Smooth muscle cell of the brain vasculature (primary cell): Measurements from ENCODE around the gene AFF3.
A peak's percentile ranks its signal among the peaks of the same experiment; 100 is the strongest.
"Not testable (repeated sequence)": the region's sequence is repeated elsewhere in the genome, so short reads cannot be mapped to it uniquely, and the experiment has no call there.

Experiments
- DNase-seq: peaks from one replicate; pipeline ENCODE4 v3.0.0-alpha.2; 2012; ENCODE audit warnings: low read depth, low spot score

AFF3 gene

GRCh38 chr2:99666256-99666655 is 476.1 kb downstream of the AFF3 start:
- DNase-seq: no peak

DNA sequence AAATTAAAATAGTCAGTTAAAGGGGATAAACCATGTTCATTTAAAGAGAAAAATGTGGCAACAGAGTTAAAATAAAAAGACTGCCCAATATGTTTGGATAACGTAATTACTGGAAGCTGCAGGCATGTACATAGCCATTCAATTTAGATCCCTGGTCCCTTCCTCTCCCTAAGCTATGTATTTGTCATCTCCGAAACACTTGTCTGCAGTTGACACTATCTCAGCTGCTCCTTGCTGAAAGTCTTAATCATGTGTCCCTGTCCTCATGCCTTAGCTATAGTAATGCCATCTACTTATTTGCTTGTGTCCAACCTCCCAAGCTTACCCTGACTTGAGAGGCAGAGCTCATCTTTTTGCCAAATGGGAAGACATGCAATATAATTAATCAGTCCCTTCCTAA is 478.7 kb downstream of the AFF3 start:
- no peak for DNase-seq

GRCh38 chr2:99662761-99663341 is 479.5 kb downstream of the AFF3 start:
- peak; percentile 65 for DNase-seq

GRCh38 chr2:99661761-99662160 is 480.6 kb downstream of the AFF3 start:
- DNase-seq: not testable (repeated sequence)

DNA sequence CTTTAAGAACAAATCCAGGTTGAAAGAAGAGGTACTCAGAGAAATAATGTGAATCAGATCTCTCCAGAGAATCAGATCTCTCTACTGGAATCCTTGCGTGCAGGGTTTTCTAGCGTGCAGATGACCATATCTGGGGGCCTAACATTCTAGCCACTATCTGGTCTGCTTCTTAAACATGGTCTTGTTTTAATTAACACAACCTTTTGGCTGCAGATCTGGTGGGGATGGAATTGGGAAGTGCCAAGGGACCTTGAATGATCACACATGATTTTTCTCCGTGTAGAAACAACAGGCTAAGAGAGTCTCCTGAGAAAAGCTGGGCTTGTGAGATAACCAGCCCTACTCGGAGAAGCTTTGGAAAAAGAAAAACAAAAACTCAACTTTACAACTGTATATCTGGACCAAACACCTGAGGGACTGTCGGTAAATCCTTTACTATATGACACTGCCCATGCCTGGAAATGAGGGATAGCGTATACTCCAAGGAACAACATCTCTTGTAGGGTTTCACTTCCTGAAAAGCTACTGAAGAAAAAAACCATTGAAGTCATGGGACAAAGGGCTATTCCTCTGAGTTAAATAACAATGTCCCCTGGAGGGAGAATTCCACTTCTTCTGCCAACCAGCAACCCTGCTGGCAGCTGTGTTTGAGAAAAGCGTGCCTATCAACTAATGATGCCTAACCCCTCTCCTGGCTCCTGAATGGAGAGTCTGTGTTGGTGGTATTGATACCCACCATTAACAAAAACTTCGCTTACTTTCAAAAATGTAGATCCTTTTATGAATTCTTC is 481.6 kb downstream of the AFF3 start:
- no peak for DNase-seq

GRCh38 chr2:99659874-99660273 is 482.5 kb downstream of the AFF3 start:
- no peak for DNase-seq

DNA sequence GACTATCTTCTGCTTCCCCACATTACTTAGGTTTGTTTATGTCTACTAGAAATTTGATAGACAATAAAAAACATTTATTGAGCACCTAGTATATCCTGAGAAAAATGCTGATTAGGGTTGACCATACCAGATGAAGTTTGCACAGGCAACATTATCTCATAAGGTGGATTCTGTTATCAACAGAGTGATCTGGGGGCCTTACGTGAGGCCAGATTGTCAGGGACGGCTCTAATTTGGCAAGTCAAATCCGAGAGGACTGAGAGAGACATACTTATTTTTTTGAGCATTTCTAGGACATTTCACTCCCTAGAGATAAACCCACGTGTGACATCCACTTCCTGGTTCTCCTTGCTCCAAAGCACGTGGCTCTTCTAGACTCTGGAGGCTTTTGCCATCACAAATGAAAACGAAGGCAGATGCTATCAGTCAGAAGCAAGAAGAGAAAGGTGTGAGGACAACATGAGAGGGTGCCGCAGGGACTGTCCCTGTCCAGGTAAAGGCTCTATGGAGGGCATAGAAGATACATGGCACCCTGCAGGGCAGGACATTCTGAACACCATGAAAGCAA is 484.6 kb downstream of the AFF3 start:
- DNase-seq: no peak

DNA sequence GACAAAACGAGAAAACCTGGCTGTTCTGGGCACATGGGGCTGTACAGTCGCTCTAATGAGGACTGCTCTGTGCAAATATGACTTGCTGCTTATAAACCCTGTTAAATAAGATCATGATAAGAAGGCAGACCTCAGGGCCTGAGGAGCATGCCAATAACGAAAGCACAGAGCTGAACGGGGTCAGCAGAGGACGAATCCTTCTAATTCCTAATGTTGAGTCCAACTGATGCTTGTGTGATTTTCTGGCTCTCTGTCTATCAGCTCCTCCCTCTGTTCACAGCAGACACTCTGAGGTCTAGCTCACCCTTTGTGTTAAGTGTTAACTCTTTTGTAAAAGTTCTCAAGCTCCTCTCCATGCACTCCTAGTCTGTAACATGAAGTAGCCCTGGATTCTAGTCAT is 485.4 kb downstream of the AFF3 start:
- no peak for DNase-seq

- no peak for DNase-seq
Observed at GRCh38 chr2:99653433-99653832, 489.0 kb downstream of the AFF3 start.

DNA sequence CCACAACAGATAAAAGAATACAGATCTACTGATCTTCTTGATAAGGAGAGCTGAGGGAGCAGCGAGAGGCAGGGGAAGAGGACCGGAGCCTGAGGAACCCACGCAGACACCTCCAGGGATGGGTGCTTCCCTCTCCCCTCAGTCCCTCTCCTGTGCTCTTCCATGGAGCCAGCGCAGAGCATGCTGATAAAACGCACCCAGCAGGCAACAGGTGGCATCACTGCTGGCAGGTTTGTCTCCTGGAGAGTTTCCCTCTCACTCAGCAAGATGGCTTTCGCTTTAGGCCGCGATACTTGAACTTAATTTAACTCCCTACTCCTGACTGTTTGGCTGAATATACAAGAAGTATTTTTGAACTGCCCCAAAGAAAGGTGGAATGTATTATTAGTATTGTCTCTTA is 489.5 kb downstream of the AFF3 start:
- no peak for DNase-seq

DNA sequence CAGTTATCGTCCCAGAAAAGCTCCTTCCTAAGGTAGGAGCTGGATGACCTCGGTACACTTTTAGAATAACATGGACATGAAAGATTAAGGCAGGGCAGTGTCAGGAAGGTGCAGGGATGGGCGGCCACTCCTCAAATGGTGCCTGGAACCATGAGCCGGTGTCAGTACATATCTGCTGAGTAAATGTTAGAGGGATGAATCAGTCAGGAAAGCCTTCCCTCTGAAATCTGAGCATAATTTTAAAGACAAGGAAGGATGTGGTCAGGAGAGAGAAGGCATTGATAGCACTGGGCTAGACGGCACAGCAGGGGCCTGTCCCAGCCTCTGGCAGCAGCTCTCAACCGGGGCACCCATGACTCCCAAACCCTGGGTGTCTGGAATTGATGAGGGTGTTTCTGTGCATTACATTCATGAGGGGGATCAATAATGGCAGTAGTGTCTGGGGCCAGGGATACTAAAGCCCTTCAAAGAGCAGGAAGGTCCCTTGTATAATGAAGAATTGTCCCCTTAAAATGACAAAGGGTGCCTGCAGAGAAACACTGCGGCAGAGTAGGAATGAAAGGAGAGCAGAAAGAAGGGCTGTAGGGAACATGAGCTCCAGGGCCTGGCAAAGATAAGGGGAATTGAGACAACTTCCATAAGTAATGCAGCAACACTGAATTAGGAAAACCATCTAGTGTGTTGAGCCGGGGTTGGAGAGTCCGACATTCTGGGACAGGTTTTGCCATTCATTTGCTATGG is 490.3 kb downstream of the AFF3 start:
- no peak for DNase-seq

DNA sequence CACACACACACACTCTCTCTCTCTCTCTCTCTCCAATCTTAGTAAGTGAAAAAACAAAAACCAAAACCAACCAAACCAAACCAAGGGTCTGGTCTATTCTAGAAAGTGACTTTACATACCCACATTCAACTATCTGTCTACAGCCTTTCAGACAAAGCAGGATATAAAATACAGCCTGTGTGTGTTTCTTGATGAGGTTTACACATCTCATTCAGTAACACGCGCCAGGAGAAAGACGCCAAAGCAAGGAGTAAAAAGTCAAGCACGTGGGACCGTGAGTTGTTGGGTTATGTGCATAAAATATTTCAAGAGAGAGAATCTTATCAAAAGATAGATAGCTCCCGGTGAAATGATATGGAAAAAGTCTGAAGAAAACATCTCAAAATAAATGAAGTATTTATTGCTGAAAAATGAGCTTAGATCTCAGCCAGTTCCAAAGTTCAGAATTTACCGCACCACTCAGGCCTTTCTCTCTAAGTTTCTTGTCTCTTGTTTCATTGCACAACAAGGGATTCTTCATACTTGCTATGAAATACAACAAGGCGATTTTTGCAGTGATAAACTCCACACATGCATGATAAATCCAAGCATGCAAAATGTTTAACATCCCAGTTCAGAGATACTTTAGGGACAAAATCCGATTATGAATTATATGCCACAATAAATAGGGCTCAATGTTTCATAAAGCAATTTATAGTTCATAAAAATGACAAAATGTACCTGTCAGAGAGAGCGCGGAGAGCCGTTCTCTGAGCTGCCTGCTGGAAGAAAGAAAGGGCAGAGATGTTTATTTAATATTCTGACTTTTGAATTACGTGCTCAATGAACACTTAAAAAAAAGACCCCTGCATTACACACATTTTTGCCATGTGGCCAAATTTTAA is 493.2 kb downstream of the AFF3 start:
- no peak for DNase-seq

GRCh38 chr2:99648178-99648844 is 494.1 kb downstream of the AFF3 start:
- DNase-seq: no peak

DNA sequence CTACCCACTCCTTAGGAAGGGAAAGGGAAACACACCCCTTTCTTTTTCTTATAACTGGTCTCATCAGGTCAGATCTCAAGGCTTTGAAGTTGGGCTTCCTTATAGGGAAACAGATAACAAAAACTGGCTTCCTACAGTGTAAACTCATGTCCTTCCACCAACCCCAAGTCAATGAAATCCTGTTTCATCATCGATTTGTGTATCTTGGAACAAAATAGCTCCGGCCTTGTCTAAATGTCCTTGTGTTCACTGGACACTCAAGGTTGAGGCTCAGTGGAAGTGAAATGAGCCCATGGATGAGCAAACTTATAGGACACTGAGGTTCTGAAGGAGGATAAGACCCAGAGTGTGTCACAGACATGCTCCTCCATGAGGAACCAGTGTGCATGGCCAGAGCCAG is 496.4 kb downstream of the AFF3 start:
- no peak for DNase-seq

- no peak for DNase-seq
Observed at GRCh38 chr2:99644419-99644787, 498.0 kb downstream of the AFF3 start.

- DNase-seq: no peak
Observed at GRCh38 chr2:99643787-99644418, 498.5 kb downstream of the AFF3 start.

- no peak for DNase-seq
Observed at GRCh38 chr2:99641999-99642398, 500.4 kb downstream of the AFF3 start.

- no peak for DNase-seq
Observed at GRCh38 chr2:99640635-99641151, 501.7 kb downstream of the AFF3 start.

DNA sequence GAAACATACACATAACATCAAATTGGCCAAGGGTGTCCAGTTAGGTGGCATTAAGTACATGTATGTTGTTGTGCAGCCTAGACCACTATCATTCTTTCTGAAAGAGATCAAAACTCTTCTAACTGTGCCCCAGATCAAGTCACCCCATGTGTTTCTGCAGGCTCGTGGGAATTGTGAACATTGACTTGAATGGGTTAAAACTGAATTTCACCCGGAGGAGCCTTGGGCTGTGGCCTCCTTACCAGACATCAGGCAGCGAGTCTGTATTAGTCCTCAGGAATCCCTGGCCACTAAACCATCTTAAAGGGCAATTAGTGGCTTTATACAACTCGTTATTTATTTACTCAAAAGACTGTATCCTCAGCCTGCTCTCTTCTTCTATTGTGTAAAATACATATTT is 503.6 kb downstream of the AFF3 start:
- no peak for DNase-seq

GRCh38 chr2:99637159-99637697 is 505.2 kb downstream of the AFF3 start:
- no peak for DNase-seq
